Lower lobe of right lung (tissue), 2 donors: ENCODE results near the gene MUC15. TPM values are rescaled to one million over a fixed set of nuclear protein-coding genes. Genes with fewer than 3 reads are reported as not detected.
A peak's percentile ranks its signal among the peaks of the same experiment; 100 is the strongest.

Experiments
- ATAC-seq, 2 donors: fragments of 200-7000 bp; cut with Tn5 transposase; one replicate each; pipeline ENCODE4 v1.9.1; 2020 to 2022; ENCODE audit warnings: mild to moderate bottlenecking in 2 of 2, moderate library complexity in 2 of 2
- DNase-seq: peaks from one replicate; pipeline ENCODE4 v3.0.0-alpha.2; 2020
- H3K27ac ChIP-seq: fragments of 200-600 bp; one replicate; pipeline ENCODE4 v1.8.0; 2022
- H3K27me3 ChIP-seq: fragments of 200-600 bp; one replicate; pipeline ENCODE4 v1.8.0; 2022; ENCODE audit warnings: low read depth
- H3K36me3 ChIP-seq: fragments of 200-600 bp; one replicate; pipeline ENCODE4 v1.8.0; 2022; ENCODE audit warnings: mild to moderate bottlenecking
- H3K4me1 ChIP-seq: fragments of 200-600 bp; one replicate; pipeline ENCODE4 v1.8.0; 2022
- H3K4me3 ChIP-seq: fragments of 200-600 bp; one replicate; pipeline ENCODE4 v1.8.0; 2022; ENCODE audit warnings: mild to moderate bottlenecking
- H3K9me3 ChIP-seq: fragments of 200-600 bp; one replicate; pipeline ENCODE4 v1.8.0; 2022
- CTCF ChIP-seq: fragments of 200-600 bp; IDR thresholded peaks from one replicate; pipeline ENCODE4 v1.8.0; 2022; ENCODE audit warnings: antibody characterized with exemption, mild to moderate bottlenecking
- intact Hi-C: fragments of 100-400 bp; cut with DNase I; formaldehyde crosslinking; loops from one replicate; pipeline ENCODE4 v1.11.0; 2022
- total RNA-seq: library from RNA; stranded (reverse); fragmentation: NEBNext Ultra II Directional; extraction: Animal tissue kit (Norgen Biotek cat#: 25700); gene quantifications from one replicate; pipeline ENCODE4 v1.2.1, GENCODE V29; 2021
- donor health status: DM: no; HTN: yes; CAD: no; lungs with severe emphysema.

The MUC15 gene
- total RNA-seq, 1 donor from 2014 or later: 22.6 TPM

GRCh38 chr11:26593691-26594090, 21.6 kb upstream of the MUC15 start:
- no peak overlapping the region for H3K27ac ChIP-seq
- H3K4me1 ChIP-seq: no peaks in the 10 kb centered on the region
- H3K36me3 ChIP-seq: no peaks in the 10 kb centered on the region
- H3K9me3 ChIP-seq: no peaks in the 10 kb centered on the region
- intact Hi-C loops: no loop called here
- ATAC-seq (no peak), DNase-seq (no peak)
- no peak overlapping the region for H3K4me3 ChIP-seq
- no peak for TF ChIP-seq CTCF
- H3K27me3 ChIP-seq: no peaks in the 10 kb centered on the region

- Histone ChIP-seq H3K27ac (no peak overlapping the region), H3K36me3 (no peaks in the 10 kb centered on the region), H3K4me1 (no peaks in the 10 kb centered on the region), H3K9me3 (no peaks in the 10 kb centered on the region), H3K27me3 (no peaks in the 10 kb centered on the region), H3K4me3 (no peak overlapping the region)
- ATAC-seq: no peak
- intact Hi-C loops: no loop called here
- DNase-seq: no peak
- TF ChIP-seq CTCF: no peak
Observed at GRCh38 chr11:26587073-26587472, 15.0 kb upstream of the MUC15 start.

- TF ChIP-seq CTCF: no peak
- Histone ChIP-seq H3K36me3 (no peaks in the 10 kb centered on the region), H3K27ac (no peak overlapping the region), H3K27me3 (no peaks in the 10 kb centered on the region), H3K9me3 (no peaks in the 10 kb centered on the region), H3K4me3 (no peak overlapping the region), H3K4me1 (no peaks in the 10 kb centered on the region)
- intact Hi-C loops: no loop called here
- DNase-seq (no peak), ATAC-seq (peak in 1 of 2 donors; percentile 64)
Observed at GRCh38 chr11:26584818-26585217, 12.8 kb upstream of the MUC15 start.

GRCh38 chr11:26583550-26583949, 11.5 kb upstream of the MUC15 start:
- Histone ChIP-seq H3K4me1 (no peaks in the 10 kb centered on the region), H3K4me3 (no peak overlapping the region), H3K27ac (no peak overlapping the region), H3K27me3 (no peaks in the 10 kb centered on the region), H3K36me3 (no peaks in the 10 kb centered on the region), H3K9me3 (no peaks in the 10 kb centered on the region)
- intact Hi-C loops: no loop called here
- DNase-seq (no peak), ATAC-seq (peak; percentile 89 to 92)
- TF ChIP-seq CTCF: no peak

GRCh38 chr11:26580929-26581328, 8.9 kb upstream of the MUC15 start:
- DNase-seq: no peak
- no peaks in the 10 kb centered on the region for H3K27me3 ChIP-seq
- TF ChIP-seq CTCF: no peak
- H3K27ac ChIP-seq: no peak overlapping the region
- ATAC-seq: peak in 1 of 2 donors; percentile 65
- no peaks in the 10 kb centered on the region for H3K36me3 ChIP-seq
- intact Hi-C loops: no loop called here
- H3K4me3 ChIP-seq: no peak overlapping the region
- H3K9me3 ChIP-seq: no peaks in the 10 kb centered on the region
- no peaks in the 10 kb centered on the region for H3K4me1 ChIP-seq

GRCh38 chr11:26579683-26580082, 7.6 kb upstream of the MUC15 start:
- intact Hi-C loops: no loop called here
- Histone ChIP-seq H3K4me1 (no peaks in the 10 kb centered on the region), H3K27ac (no peak overlapping the region), H3K4me3 (no peak overlapping the region), H3K27me3 (no peaks in the 10 kb centered on the region), H3K9me3 (no peaks in the 10 kb centered on the region), H3K36me3 (no peaks in the 10 kb centered on the region)
- DNase-seq: no peak
- no peak for ATAC-seq
- TF ChIP-seq CTCF: no peak
